GM19468 (cell line): Measurements from ENCODE around the gene BOLA2B.

Source experiments
- ATAC-seq: cut with Tn5 transposase; IDR thresholded peaks from one replicate; pipeline ENCODE4 v1.9.1; 2021; ENCODE audit warnings: mild to moderate bottlenecking, moderate library complexity, moderate number of reproducible peaks; ENCODE audit not compliant: unreplicated experiment; ENCODE audit errors: extremely low read depth

BOLA2B gene

DNA sequence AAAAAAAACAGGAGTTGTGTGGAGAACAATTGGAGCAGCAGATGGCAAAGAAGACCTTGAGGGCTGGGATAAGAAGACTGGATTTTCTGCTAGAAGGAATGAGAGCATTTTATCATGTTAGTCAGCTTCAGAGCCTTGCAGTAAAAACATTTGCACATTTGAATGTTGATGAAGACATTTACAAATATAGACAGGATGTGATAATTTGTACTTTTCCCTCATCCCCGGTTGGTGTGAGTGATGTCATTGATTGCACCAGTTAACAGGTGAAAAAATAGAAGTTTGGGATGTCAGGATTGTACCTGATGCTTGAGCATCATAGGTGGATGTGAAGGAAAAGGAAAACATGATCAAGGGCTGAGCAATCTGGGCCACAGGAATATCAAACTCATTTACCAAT, 47.8 kb downstream of the BOLA2B start:
- no peak for ATAC-seq

DNA sequence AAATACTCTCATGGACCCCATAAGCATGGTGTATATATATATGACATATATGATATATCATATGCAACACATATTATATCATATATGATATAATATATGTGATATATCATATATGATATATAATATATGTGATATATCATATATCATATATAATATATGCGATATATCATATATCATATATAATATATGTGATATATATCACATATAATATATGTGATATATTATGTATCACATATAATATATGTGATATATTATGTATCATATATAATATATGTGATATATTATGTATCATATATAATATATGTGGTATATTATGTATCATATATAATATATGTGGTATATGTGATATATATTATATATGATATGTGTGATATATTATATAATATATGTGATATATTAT, 48.5 kb downstream of the BOLA2B start:
- no peak for ATAC-seq

DNA sequence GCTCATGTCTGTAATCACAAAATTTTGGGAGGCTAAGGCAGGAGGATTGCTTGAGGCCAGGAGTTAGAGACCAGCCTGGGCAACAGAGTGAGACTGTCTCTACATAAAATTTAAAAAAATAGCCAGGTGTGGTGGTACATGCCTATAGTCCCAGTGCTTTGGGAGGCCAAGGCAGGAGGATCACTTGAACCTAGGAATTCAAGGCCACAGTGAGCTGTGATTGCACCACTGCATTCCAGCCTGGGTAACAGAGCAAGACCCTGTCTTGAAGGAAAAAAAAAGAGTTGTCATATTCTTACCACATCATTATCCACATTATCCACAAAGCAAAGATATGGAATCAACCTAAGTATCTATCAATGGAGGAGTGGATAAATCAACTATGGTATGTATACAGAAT, 49.4 kb downstream of the BOLA2B start:
- ATAC-seq = no peak

DNA sequence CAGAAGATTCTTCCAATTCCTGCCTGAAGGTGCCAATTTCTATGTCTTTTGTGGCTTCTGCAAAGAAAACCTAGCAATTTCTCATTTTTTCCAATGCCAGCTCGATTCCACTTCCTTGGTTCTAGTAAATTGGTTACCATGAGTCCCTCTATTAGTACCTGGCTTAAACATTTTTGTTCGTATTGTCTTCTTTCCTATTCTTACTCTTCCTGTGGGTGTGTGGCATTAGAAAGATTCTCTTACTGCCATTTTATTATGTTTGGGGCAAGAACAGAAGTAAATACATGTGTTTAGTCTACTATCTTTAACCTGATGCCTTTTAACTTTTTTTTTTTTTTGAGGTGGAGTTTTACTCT, 50.1 kb downstream of the BOLA2B start:
- no peak for ATAC-seq
